Stomach (tissue), 4 donors: ENCODE results near the gene NR1H4.

Experiments
- EP300 ChIP-seq: sonication (generic); formaldehyde crosslinking; IDR thresholded peaks from one replicate; pipeline ENCODE4 v1.6.1; 2017; ENCODE audit warnings: antibody characterized with exemption
- POLR2A ChIP-seq, 4 donors: fragments of 450-650 bp; IDR thresholded peaks; one replicate each; pipeline ENCODE4 v1.6.1; 2016; ENCODE audit warnings: antibody characterized with exemption in 4 of 4, control low read depth in 2 of 4, mild to moderate bottlenecking in 1 of 4, moderate library complexity in 1 of 4
- POLR2AphosphoS5 ChIP-seq, 3 donors: sonication (generic); formaldehyde crosslinking; IDR thresholded peaks; one replicate each; pipeline ENCODE4 v1.6.1; 2016; ENCODE audit warnings: antibody characterized with exemption in 3 of 3
- TF ChIP-seq, protein P1 (sequence below), 7 experiments: fragments of 450-650 bp in 4 of 7; fragments of 200-600 bp in 3 of 7; sonication (generic) in 3 of 7; IDR thresholded peaks; one replicate each; pipeline ENCODE4 v1.5.1; 2016 to 2019; ENCODE audit warnings: antibody characterized with exemption in 7 of 7, control low read depth in 2 of 7, mild to moderate bottlenecking in 1 of 7

- TF ChIP-seq EP300 (no peak), POLR2A (IDR thresholded peaks at IDR 0.05) (no peak), POLR2AphosphoS5 (IDR thresholded peaks at IDR 0.05) (no peak)
- TF ChIP-seq, protein P1, sequence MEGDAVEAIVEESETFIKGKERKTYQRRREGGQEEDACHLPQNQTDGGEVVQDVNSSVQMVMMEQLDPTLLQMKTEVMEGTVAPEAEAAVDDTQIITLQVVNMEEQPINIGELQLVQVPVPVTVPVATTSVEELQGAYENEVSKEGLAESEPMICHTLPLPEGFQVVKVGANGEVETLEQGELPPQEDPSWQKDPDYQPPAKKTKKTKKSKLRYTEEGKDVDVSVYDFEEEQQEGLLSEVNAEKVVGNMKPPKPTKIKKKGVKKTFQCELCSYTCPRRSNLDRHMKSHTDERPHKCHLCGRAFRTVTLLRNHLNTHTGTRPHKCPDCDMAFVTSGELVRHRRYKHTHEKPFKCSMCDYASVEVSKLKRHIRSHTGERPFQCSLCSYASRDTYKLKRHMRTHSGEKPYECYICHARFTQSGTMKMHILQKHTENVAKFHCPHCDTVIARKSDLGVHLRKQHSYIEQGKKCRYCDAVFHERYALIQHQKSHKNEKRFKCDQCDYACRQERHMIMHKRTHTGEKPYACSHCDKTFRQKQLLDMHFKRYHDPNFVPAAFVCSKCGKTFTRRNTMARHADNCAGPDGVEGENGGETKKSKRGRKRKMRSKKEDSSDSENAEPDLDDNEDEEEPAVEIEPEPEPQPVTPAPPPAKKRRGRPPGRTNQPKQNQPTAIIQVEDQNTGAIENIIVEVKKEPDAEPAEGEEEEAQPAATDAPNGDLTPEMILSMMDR (IDR thresholded peaks at IDR 0.05): no peak
Observed at GRCh38 chr12:100498141-100498540, 24.5 kb downstream of the NR1H4 start.
